ENCODE data around the gene ANGPT4. TPM values are rescaled to one million over a fixed set of nuclear protein-coding genes. Genes with fewer than 3 reads are reported as not detected.

ANGPT4 gene
- total RNA-seq, 1 experiment from 2014 or later = 0.20 TPM

DNA sequence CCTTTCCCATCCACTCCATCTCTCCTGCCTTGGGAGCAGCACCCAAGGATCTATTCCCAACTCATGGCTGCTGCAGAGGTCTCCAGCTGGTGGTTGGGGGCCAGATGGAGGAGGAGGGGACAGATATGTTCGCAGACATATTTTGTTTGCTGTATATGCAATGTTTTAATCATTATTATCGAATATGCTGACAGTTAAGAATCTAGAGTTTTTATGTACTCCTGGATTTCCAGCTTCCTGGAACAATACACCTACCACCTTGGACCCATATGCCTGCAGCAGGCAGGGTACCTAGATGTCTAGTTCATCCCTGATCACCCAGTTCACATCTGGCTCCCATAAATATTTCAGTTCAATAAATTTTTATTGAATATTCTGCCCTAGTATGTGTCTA, 73.6 kb downstream of the ANGPT4 start:
- ChIA-PET CTCF (interaction anchor here (0.6 to 1.2 kb wide), 3 partner anchors 30 to 293 kb away, joined by 3 to 4 read pairs (median 3); no protein-coding TSS in a partner anchor), POLR2A (interaction anchor here (1.3 kb wide), 1 partner anchor 9 kb away, joined by 3 read pairs; the partner anchor contains the start of gene FAM110A)
- H3K4me1 Mint-ChIP-seq = peaks cover 44% of the 10 kb centered on the region
- no peak for TF ChIP-seq ZNF423 (CRISPR knock-in tag; IDR thresholded peaks at IDR 0.05)
- no peak for TF ChIP-seq GABPB1 (CRISPR knock-in tag; IDR thresholded peaks at IDR 0.05)
- TF ChIP-seq ZNF416 (CRISPR knock-in tag; IDR thresholded peaks at IDR 0.05) = no peak
- TF ChIP-seq, protein P1, sequence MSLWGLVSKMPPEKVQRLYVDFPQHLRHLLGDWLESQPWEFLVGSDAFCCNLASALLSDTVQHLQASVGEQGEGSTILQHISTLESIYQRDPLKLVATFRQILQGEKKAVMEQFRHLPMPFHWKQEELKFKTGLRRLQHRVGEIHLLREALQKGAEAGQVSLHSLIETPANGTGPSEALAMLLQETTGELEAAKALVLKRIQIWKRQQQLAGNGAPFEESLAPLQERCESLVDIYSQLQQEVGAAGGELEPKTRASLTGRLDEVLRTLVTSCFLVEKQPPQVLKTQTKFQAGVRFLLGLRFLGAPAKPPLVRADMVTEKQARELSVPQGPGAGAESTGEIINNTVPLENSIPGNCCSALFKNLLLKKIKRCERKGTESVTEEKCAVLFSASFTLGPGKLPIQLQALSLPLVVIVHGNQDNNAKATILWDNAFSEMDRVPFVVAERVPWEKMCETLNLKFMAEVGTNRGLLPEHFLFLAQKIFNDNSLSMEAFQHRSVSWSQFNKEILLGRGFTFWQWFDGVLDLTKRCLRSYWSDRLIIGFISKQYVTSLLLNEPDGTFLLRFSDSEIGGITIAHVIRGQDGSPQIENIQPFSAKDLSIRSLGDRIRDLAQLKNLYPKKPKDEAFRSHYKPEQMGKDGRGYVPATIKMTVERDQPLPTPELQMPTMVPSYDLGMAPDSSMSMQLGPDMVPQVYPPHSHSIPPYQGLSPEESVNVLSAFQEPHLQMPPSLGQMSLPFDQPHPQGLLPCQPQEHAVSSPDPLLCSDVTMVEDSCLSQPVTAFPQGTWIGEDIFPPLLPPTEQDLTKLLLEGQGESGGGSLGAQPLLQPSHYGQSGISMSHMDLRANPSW (CRISPR knock-in tag; conservative IDR thresholded peaks at IDR 0.05; ENCODE audit: low read depth) = no peak
- no peak for TF ChIP-seq ZNF396 (CRISPR knock-in tag; IDR thresholded peaks at IDR 0.05; ENCODE audit: borderline replicate concordance)
- no peak for TF ChIP-seq E2F5 (CRISPR knock-in tag; IDR thresholded peaks at IDR 0.05)
- no peak for TF ChIP-seq ESRRA (CRISPR knock-in tag; IDR thresholded peaks at IDR 0.05; ENCODE audit: borderline replicate concordance)
- no peak for TF ChIP-seq IRF2 (CRISPR knock-in tag; IDR thresholded peaks at IDR 0.05; ENCODE audit: borderline replicate concordance, low read depth)
- TF ChIP-seq USF1 (CRISPR knock-in tag; IDR thresholded peaks at IDR 0.05) = no peak
- TF ChIP-seq PRRX2 (CRISPR knock-in tag; IDR thresholded peaks at IDR 0.05) = no peak
- no peak for TF ChIP-seq ATF1 (CRISPR knock-in tag; IDR thresholded peaks at IDR 0.05)
- H3K9me3 Mint-ChIP-seq = peaks cover 9% of the 10 kb centered on the region
- H3K27me3 Mint-ChIP-seq (ENCODE audit: low read depth) = peaks cover 13% of the 10 kb centered on the region
- H3K36me3 Mint-ChIP-seq = peaks cover 1% of the 10 kb centered on the region
- DNase-seq (ENCODE audit: low spot score) = no peak
- no peak overlapping the region for H3K27ac Mint-ChIP-seq
- peak overlapping the region; percentile 82 for H3K4me3 Mint-ChIP-seq
- no peak for ATAC-seq

DNA sequence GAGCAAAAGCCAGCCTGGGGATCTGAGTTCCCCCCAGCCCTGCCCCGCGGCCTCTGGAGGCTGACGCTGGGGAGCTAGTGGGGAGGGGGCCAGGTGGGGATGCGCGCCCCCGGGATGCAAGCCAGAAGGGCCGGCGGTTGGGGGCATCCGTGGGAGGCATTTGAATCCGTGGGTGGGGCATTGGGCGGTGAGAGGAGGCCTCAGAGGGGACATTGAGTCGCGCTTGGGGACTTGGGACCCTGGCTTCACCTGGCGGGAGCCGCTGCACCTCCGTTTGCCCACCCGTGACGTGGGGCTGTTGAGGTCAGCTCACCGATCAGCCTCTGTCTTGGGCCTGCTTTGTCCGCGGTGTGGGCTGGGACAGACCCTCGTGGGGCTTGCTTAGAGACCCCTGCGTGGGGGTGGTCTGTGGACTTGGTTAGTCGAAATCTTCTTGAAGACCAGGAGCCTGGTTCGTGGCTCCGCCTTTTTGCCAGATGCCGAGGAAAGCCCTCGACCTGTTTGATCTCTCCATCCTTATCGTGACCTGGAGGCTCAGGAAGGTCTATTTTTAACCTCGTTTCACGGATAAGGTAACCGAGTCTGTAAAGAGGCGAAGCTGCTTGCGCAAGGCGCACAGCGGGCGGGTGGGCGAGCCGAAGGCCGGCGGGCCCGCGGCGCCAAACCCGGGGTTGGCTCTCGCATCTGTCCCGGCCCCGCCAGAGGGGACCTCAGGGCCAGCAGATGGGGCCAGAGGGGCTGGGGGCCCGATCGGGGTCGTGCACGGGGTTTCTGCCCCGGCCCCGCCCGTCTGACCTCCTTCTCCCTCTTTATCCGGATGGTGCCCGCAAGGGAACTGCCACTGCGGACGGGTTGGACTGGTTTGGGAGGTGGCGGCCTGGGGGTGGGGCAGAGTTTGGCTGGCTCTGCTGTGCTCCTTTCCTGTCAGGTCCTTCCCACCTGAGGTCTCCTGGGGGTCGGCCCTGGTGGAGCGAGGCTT, 74.3 kb downstream of the ANGPT4 start:
- TF ChIP-seq TP53 (CRISPR knock-in tag; IDR thresholded peaks at IDR 0.05) (no peak), SP1 (CRISPR knock-in tag; conservative IDR thresholded peaks at IDR 0.05) (0 out of 2 replicates have a peak, but pooled peaks have one; percentile 34), ZNF512 (CRISPR knock-in tag; IDR thresholded peaks at IDR 0.05; ENCODE audit: borderline replicate concordance) (no peak), E2F5 (CRISPR knock-in tag; IDR thresholded peaks at IDR 0.05) (0 out of 2 replicates have a peak, but pooled peaks have one; percentile 43), MYBL2 (CRISPR knock-in tag; IDR thresholded peaks at IDR 0.05) (no peak)
- TF ChIP-seq, protein P2, sequence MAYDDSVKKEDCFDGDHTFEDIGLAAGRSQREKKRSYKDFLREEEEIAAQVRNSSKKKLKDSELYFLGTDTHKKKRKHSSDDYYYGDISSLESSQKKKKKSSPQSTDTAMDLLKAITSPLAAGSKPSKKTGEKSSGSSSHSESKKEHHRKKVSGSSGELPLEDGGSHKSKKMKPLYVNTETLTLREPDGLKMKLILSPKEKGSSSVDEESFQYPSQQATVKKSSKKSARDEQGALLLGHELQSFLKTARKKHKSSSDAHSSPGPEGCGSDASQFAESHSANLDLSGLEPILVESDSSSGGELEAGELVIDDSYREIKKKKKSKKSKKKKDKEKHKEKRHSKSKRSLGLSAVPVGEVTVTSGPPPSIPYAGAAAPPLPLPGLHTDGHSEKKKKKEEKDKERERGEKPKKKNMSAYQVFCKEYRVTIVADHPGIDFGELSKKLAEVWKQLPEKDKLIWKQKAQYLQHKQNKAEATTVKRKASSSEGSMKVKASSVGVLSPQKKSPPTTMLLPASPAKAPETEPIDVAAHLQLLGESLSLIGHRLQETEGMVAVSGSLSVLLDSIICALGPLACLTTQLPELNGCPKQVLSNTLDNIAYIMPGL (CRISPR knock-in tag; IDR thresholded peaks at IDR 0.05) = peak; percentile 42; the same call in 1 of the 2 replicates
- no peak overlapping the region; the same call in 1 of the 2 replicates for H3K27ac Mint-ChIP-seq
- CTCF ChIA-PET = interaction anchor here (0.6 to 1.2 kb wide), 4 partner anchors 8 to 293 kb away, joined by 3 to 4 read pairs (median 3); partner anchors contain the start of gene FAM110A
- POLR2A ChIA-PET = no interaction called here
- peak overlapping the region; percentile 82 for H3K4me3 Mint-ChIP-seq
- H3K36me3 Mint-ChIP-seq = peaks cover 4% of the 10 kb centered on the region
- peaks cover 37% of the 10 kb centered on the region for H3K4me1 Mint-ChIP-seq
- peaks cover 12% of the 10 kb centered on the region for H3K9me3 Mint-ChIP-seq
- DNase-seq (ENCODE audit: low spot score) (peak; percentile 63), ATAC-seq (peak; percentile 24)
- peaks cover 17% of the 10 kb centered on the region for H3K27me3 Mint-ChIP-seq (ENCODE audit: low read depth)

Measured in WTC11 (cell line).